Neural progenitor cell (in vitro differentiated cells): ENCODE measurements around the gene ANGPTL8. TPM values are rescaled to one million over a fixed set of nuclear protein-coding genes. Genes with fewer than 3 reads are reported as not detected.

Source experiments
- DNase-seq: peaks from one replicate; pipeline ENCODE4 v3.0.0-alpha.2; 2016; ENCODE audit warnings: low spot score
- H2AFZ ChIP-seq: fragments of 200-600 bp; sonication (generic); replicated peaks from 2 replicates; pipeline ENCODE4 v1.6.1; 2016; ENCODE audit warnings: antibody characterized with exemption
- H3F3A ChIP-seq: fragments of 200-600 bp; sonication (generic); 2 replicates; pipeline ENCODE4 v1.6.1; 2016; ENCODE audit warnings: antibody characterized with exemption, low read depth
- H3K27ac ChIP-seq: fragments of 200-600 bp; sonication (generic); 2 replicates; pipeline ENCODE4 v1.5.1; 2016; ENCODE audit warnings: mild to moderate bottlenecking
- H3K27me3 ChIP-seq: fragments of 200-600 bp; sonication (generic); 2 replicates; pipeline ENCODE4 v1.6.1; 2016; ENCODE audit warnings: mild to moderate bottlenecking, moderate library complexity
- H3K36me3 ChIP-seq: fragments of 200-600 bp; sonication (generic); 2 replicates; pipeline ENCODE4 v1.5.1; 2016
- H3K4me1 ChIP-seq: fragments of 200-600 bp; sonication (generic); 2 replicates; pipeline ENCODE4 v1.6.1; 2016; ENCODE audit warnings: mixed run types
- H3K4me2 ChIP-seq: fragments of 200-600 bp; sonication (generic); 2 replicates; pipeline ENCODE4 v1.6.1; 2016
- H3K4me3 ChIP-seq: fragments of 200-600 bp; sonication (generic); 2 replicates; pipeline ENCODE4 v1.5.1; 2016
- H3K79me2 ChIP-seq: fragments of 200-600 bp; sonication (generic); 2 replicates; pipeline ENCODE4 v1.6.1; 2016; ENCODE audit warnings: low read depth
- H3K9ac ChIP-seq: fragments of 200-600 bp; sonication (generic); 2 replicates; pipeline ENCODE4 v1.6.1; 2016
- H3K9me3 ChIP-seq: fragments of 200-600 bp; sonication (generic); 2 replicates; pipeline ENCODE4 v1.5.1; 2016; ENCODE audit warnings: low read depth
- H4K20me1 ChIP-seq: fragments of 200-600 bp; sonication (generic); 2 replicates; pipeline ENCODE4 v1.6.1; 2016; ENCODE audit warnings: low read depth
- H3K27ac Mint-ChIP-seq: 3 replicates; pipeline ENCODE4 v1.8.0; 2021; ENCODE audit warnings: mixed read lengths
- H3K27me3 Mint-ChIP-seq: 2 replicates; pipeline ENCODE4 v1.8.0; 2022; ENCODE audit warnings: low read depth, mild to moderate bottlenecking, inconsistent platforms, moderate library complexity, mixed read lengths; ENCODE audit not compliant: insufficient read depth
- H3K36me3 Mint-ChIP-seq: 3 replicates; pipeline ENCODE4 v1.8.0; 2021; ENCODE audit warnings: mixed read lengths
- H3K4me1 Mint-ChIP-seq: 3 replicates; pipeline ENCODE4 v1.8.0; 2021; ENCODE audit warnings: mixed read lengths
- H3K4me3 Mint-ChIP-seq: 3 replicates; pipeline ENCODE4 v1.8.0; 2021; ENCODE audit warnings: mild to moderate bottlenecking, moderate library complexity, mixed read lengths
- H3K9me3 Mint-ChIP-seq: 3 replicates; pipeline ENCODE4 v1.8.0; 2020; ENCODE audit warnings: mixed read lengths
- EZH2 ChIP-seq: fragments of 200-600 bp; sonication (generic); IDR thresholded peaks from 2 replicates; pipeline ENCODE4 v1.6.1; 2017; ENCODE audit warnings: antibody characterized with exemption, mild to moderate bottlenecking, moderate library complexity
- EZH2phosphoT487 ChIP-seq: fragments of 200-600 bp; sonication (generic); IDR thresholded peaks from 2 replicates; pipeline ENCODE4 v1.6.1; 2017; ENCODE audit warnings: antibody characterized with exemption
- total RNA-seq: library from RNA; depleted of rRNA; stranded (reverse); fragments of >200 nt; gene quantifications from 2 replicates; pipeline ENCODE4 v1.2.3, GENCODE V29; 2015; ENCODE audit warnings: low replicate concordance
- TF ChIP-seq, protein P1 (sequence below): fragments of 200-600 bp; sonication (generic); IDR thresholded peaks from 2 replicates; pipeline ENCODE4 v1.5.1; 2017; ENCODE audit warnings: antibody characterized with exemption, mild to moderate bottlenecking

The ANGPTL8 gene
- total RNA-seq, 1 donor from 2014 or later = not detected

GRCh38 chr19:11246941-11247340 is 7.5 kb downstream of the ANGPTL8 start:
- no peak for TF ChIP-seq EZH2phosphoT487
- peaks cover 3% of the 10 kb centered on the region for H4K20me1 ChIP-seq
- no peak overlapping the region for H3K4me2 ChIP-seq
- H3K36me3 Mint-ChIP-seq = no peaks in the 10 kb centered on the region
- no peaks in the 10 kb centered on the region for H3K27me3 ChIP-seq
- H3K4me3 ChIP-seq = no peak overlapping the region
- no peaks in the 10 kb centered on the region for H3F3A ChIP-seq
- H3K27me3 Mint-ChIP-seq = peaks cover 6% of the 10 kb centered on the region
- H3K9me3 ChIP-seq = no peaks in the 10 kb centered on the region
- H3K4me1 ChIP-seq = no peaks in the 10 kb centered on the region
- no peaks in the 10 kb centered on the region for H3K79me2 ChIP-seq
- H3K27ac Mint-ChIP-seq = no peak overlapping the region
- H3K36me3 ChIP-seq = no peaks in the 10 kb centered on the region
- no peak overlapping the region for H3K27ac ChIP-seq
- no peak overlapping the region for H3K9ac ChIP-seq
- no peak overlapping the region for H3K4me3 Mint-ChIP-seq
- H3K9me3 Mint-ChIP-seq = no peaks in the 10 kb centered on the region
- no peak overlapping the region for H2AFZ ChIP-seq
- no peak for DNase-seq
- H3K4me1 Mint-ChIP-seq = peaks cover 11% of the 10 kb centered on the region

DNA sequence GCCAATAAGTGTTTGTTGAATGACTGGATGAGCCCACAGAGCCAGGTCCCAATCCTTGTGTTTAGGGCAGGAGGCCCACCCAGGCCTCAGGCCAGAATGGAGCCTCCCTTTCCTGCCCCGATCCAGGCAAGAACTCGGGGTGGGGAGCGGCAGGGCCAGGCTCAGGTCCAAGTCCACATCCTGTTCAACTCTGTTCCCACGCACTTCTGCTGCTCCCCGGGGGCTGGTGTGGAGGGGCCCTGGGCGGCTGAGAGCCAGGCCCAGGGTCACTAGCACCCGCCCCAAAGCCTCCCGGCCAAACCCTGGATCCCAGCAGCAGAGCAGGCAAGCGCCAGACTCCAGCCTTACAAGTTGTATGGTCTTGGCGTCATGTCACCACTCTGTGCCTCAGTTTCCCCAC is 8.0 kb downstream of the ANGPTL8 start:
- no peak overlapping the region for H3K27ac ChIP-seq

GRCh38 chr19:11247934-11248333 is 8.5 kb downstream of the ANGPTL8 start:
- no peak for TF ChIP-seq EZH2phosphoT487
- TF ChIP-seq, protein P1, sequence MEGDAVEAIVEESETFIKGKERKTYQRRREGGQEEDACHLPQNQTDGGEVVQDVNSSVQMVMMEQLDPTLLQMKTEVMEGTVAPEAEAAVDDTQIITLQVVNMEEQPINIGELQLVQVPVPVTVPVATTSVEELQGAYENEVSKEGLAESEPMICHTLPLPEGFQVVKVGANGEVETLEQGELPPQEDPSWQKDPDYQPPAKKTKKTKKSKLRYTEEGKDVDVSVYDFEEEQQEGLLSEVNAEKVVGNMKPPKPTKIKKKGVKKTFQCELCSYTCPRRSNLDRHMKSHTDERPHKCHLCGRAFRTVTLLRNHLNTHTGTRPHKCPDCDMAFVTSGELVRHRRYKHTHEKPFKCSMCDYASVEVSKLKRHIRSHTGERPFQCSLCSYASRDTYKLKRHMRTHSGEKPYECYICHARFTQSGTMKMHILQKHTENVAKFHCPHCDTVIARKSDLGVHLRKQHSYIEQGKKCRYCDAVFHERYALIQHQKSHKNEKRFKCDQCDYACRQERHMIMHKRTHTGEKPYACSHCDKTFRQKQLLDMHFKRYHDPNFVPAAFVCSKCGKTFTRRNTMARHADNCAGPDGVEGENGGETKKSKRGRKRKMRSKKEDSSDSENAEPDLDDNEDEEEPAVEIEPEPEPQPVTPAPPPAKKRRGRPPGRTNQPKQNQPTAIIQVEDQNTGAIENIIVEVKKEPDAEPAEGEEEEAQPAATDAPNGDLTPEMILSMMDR = no peak
- TF ChIP-seq EZH2 = no peak
- Histone ChIP-seq H3K36me3 (no peaks in the 10 kb centered on the region), H3K27ac (no peak overlapping the region), H3K4me1 (no peaks in the 10 kb centered on the region), H3K4me3 (no peak overlapping the region), H3F3A (no peaks in the 10 kb centered on the region), H3K79me2 (no peaks in the 10 kb centered on the region), H3K9me3 (no peaks in the 10 kb centered on the region), H4K20me1 (peaks cover 3% of the 10 kb centered on the region), H2AFZ (no peak overlapping the region), H3K9ac (no peak overlapping the region), H3K27me3 (no peaks in the 10 kb centered on the region), H3K4me2 (no peak overlapping the region)
- Mint-ChIP-seq H3K27ac (no peak overlapping the region), H3K27me3 (peaks cover 6% of the 10 kb centered on the region), H3K36me3 (no peaks in the 10 kb centered on the region), H3K4me1 (peaks cover 5% of the 10 kb centered on the region), H3K4me3 (no peak overlapping the region), H3K9me3 (no peaks in the 10 kb centered on the region)
- DNase-seq = no peak

More for the DNA sequence above, 8.0 kb downstream of the ANGPTL8 start:
- H3K9ac ChIP-seq = no peak overlapping the region
- H3F3A ChIP-seq = no peaks in the 10 kb centered on the region
- no peak overlapping the region for H3K4me3 ChIP-seq
- no peak overlapping the region for H3K4me2 ChIP-seq
- no peaks in the 10 kb centered on the region for H3K4me1 ChIP-seq
- Mint-ChIP-seq H3K27me3 (peaks cover 6% of the 10 kb centered on the region), H3K36me3 (no peaks in the 10 kb centered on the region), H3K4me3 (no peak overlapping the region), H3K4me1 (peaks cover 9% of the 10 kb centered on the region), H3K9me3 (no peaks in the 10 kb centered on the region), H3K27ac (no peak overlapping the region)
- no peaks in the 10 kb centered on the region for H3K27me3 ChIP-seq
- no peaks in the 10 kb centered on the region for H3K79me2 ChIP-seq
- H2AFZ ChIP-seq = no peak overlapping the region
- no peak for TF ChIP-seq EZH2phosphoT487
- TF ChIP-seq, protein P1 = no peak
- no peak for TF ChIP-seq EZH2
- DNase-seq = no peak
- H3K9me3 ChIP-seq = no peaks in the 10 kb centered on the region
- H3K36me3 ChIP-seq = no peaks in the 10 kb centered on the region
- peaks cover 3% of the 10 kb centered on the region for H4K20me1 ChIP-seq

GRCh38 chr19:11248852-11249251 is 9.4 kb downstream of the ANGPTL8 start:
- Histone ChIP-seq H3K4me2 (no peak overlapping the region), H3K79me2 (no peaks in the 10 kb centered on the region), H3K27me3 (no peaks in the 10 kb centered on the region), H3K27ac (no peak overlapping the region), H4K20me1 (no peaks in the 10 kb centered on the region), H3F3A (no peaks in the 10 kb centered on the region), H3K9me3 (no peaks in the 10 kb centered on the region), H3K4me1 (no peaks in the 10 kb centered on the region), H2AFZ (no peak overlapping the region), H3K36me3 (no peaks in the 10 kb centered on the region), H3K4me3 (no peak overlapping the region), H3K9ac (no peak overlapping the region)
- H3K9me3 Mint-ChIP-seq = no peaks in the 10 kb centered on the region
- TF ChIP-seq, protein P1 = no peak
- TF ChIP-seq EZH2 (no peak), EZH2phosphoT487 (no peak)
- DNase-seq = no peak
- H3K4me1 Mint-ChIP-seq = peaks cover under 1% of the 10 kb centered on the region
- no peak overlapping the region for H3K4me3 Mint-ChIP-seq
- peaks cover 6% of the 10 kb centered on the region for H3K27me3 Mint-ChIP-seq
- H3K27ac Mint-ChIP-seq = no peak overlapping the region
- no peaks in the 10 kb centered on the region for H3K36me3 Mint-ChIP-seq
